Hematopoietic multipotent progenitor cell treated with erythropoietin and hydrocortisone succinate and interleukin-3 and kit ligand, for 8 days (in vitro differentiated cells): Measurements from ENCODE around the gene ADARB2.
"Not testable (repeated sequence)": the region's sequence is repeated elsewhere in the genome, so short reads cannot be mapped to it uniquely, and the experiment has no call there.

Experiments
- DNase-seq: peaks from one replicate; pipeline ENCODE4 v3.0.0-alpha.2; 2015

ADARB2 gene

DNA sequence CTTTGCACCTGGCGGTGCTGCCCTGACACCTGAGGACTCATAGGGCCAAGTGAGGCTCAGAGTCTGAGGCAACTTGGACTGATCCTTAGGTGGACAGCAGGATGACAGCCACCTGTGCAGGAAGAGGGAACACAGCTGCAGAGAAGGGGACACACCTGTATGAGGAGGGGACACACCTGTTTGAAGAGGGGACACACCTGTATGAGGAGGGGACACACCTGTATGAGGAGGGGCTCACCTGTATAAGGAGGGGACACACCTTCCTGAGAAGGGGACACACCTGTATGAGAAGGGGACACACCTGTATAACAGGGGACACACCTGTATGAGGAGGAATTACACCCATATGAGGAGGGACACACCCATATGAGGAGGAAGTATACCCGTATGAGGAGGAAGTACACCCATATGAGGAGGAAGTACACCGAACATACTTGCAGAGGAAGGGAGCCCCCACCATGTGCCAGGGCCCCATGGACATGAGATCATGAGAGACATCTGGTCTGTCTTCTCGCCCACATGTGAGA lies 285.9 kb downstream of the ADARB2 start:
- no peak for DNase-seq

DNA sequence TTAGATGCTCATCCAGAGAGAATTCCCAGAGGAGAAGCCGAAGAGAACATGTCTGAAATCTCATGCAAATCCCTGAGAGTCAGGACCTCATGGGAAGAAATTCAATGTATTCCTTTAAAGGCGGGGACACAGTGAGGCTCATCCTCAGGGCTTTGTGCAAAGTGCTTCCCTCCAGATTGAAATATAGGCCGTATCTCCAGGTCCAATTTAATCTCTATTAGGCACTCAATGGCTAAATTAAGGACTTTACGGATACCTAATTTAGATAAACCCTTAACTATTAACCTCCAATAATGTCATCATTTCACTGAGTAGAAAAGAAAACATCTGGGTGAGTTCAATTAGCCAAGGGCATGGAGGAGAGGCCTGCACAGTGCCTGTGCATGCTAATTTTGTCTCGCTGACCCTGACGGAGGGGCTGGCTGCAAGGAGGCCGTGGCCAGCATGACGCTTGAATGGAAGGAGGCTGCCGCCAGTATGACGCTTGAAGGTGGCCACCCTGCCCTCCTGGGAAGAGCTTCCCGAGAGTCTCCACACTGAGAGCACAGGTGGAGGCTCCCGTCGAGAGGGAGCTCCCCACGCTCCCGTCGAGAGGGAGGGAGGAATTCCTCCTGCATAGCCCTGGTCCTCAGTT lies 287.6 kb downstream of the ADARB2 start:
- no peak for DNase-seq

DNA sequence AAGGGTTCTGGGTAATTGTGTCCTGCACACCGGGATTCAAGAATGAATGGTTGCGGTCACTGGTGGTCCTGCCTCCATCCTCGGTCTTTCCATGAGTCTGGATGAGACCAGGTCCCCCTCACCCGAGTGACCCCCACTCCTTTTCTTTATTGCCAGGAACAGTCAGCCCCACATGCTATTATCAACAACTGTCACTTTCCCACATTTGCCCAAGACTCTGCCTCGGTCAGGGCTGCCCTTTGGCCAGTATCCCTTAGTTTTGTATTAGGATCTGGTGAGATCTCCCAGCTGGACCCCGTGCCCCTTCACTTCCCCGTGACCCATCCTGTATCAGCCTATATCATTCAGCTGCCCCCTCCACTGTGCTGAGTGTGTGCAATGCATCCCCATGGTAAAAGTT lies 288.3 kb downstream of the ADARB2 start:
- DNase-seq: no peak

DNA sequence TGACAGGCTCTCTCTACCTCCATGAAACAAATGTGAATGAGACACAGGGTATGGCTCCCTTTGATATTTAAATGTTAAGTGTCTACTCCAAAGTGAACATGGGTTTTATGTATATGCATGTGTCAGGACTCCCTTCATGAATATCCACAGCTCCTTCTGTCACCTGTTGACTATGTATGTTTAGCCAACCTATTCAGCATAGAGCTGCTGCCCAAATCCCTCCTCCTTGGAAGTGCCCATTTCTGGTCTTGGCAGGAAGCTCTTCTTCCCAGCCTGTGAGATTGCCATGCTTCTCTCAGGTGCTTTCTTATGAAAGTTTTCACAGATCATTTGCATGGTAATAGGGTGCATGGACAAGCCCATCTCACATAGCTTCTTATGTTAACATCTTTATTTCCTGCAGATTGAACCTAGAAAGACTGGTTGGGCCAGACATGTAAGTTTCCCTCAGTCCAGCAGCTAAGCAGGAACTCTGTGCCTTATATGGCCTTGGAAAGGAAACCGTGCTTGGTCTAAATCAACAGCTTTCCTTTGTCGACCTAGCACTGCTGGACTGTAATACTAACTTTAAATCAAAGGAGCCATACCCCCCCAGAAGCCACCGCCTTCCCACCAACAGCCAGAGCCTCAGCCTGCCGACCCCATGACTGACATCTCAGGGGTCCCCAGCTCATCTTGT lies 288.9 kb downstream of the ADARB2 start:
- no peak for DNase-seq

DNA sequence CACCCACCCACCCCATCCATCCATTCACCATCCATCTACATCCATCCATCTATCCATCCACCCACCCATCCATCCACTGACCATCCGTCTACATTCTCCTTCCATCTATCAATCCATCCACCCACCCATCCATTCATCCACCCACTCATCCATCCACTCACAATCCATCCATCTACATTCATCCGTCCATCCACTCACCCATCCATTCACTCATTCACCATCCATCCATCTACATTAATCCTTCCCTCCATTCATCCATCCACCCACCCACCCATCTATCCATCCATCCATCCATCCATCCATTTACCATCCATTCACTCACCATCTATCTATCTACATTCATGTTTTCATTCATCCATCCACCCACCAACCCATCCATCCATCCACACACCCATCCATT lies 292.5 kb downstream of the ADARB2 start:
- DNase-seq: no peak

DNA sequence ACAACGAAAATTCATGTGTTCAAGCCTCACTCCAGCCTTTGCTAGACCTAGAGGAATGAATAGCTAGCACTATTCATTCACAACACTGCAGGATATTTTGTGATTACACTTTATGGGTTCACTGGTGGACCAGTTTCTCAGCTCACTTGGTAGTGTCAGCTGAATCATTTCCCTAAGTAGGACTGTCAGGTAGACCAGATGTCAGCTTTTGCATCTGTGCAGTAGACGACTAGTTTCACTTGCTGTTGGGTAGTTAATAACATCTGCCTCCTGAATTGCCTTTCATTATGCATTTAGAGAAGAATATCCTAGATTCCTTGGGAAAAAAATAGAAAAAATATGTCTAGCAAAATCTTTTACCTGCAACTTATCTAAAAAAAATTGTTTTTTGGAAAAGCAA lies 296.4 kb downstream of the ADARB2 start:
- no peak for DNase-seq

DNA sequence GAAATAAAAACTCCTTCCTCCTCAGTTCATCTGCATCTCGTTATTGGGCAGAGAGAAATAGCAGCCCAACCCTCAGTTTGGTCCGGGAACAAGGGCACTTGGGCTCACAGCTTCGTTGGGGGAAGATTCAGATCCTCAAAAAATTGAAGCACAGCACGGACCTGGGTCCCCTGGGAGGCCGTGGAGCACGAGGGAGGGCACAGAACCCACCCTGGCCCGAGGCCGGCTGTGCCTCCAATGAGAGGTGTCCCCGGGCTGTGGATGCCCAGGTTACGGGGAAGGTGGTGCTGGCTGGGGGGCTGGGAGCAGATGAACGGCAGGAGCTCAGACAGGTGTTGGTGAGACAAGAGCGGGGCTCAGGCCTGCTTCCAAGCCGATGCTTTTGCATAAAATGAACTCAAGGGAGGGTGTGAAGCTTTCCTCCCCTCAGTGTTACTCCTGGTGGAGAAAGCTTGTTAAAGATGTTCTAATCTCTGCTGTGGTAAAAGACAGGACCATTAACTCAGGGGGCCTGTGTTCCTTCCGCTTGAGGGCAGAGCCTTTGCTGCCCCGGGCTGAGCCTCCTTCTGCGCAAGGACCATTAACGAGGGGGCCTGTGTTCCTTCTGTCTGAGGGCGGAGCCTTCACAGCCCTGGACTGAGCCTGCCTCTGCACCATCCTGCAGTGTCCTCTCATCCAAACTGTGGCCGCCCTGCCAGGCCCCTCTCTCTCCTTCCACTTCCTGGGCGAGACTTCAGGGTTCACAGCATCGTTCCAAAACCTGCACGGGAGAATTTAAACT lies 302.2 kb downstream of the ADARB2 start:
- DNase-seq: no peak

DNA sequence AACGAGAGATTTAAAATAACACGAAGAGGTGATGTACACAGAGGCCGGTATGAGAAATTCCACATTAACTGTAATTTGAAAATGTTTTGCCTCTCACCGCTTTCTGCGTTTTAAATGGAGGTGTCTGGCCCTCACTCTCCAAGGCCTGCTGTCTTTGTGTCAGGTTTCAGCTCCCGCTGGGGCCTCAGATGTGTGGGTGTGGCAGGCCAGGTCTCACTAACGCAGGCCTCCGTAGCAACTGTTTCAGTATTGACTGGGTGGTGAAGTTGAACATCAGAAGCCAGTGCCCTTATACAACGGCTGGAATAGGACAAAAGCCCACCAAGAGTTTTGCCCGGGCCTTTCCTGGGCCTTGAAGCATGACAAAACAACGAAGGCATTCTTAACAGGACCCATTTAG lies 303.1 kb downstream of the ADARB2 start:
- no peak for DNase-seq

DNA sequence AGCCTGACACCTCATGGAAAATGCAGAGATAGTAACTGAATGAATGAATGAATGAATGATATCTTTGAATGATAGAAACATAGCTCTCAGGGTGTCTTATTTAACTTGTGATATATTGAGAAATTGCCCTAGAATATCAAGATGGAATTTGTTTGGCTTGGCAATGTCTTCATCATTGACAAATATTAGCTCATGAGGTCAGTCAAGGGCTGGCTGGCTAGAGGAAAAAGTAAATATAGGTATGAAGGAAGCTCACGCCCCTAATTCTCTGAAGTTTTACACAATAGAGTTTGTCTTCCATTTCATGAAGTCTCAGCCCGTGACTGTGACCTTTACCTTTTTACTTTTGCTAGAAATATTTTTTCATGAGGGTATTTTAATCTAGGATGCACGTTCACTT lies 305.2 kb downstream of the ADARB2 start:
- no peak for DNase-seq

DNA sequence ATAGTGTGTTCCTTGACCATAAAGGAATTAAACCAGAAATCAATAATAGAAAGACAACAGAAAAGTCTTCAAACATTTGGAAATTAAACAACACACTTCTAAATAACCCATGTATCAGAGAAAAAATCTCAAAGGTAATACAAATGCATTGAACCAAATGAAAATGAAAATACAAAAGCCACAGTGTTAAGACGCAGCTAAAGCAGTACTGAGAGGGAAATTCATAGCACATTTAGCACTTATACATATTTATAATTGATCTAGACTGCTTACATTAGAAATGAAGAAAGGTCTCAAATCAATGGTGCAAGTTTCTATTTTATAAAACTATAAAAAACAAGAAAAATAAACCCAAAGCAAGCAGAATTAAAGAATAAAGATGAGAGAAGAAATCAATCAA lies 306.1 kb downstream of the ADARB2 start:
- no peak for DNase-seq

DNA sequence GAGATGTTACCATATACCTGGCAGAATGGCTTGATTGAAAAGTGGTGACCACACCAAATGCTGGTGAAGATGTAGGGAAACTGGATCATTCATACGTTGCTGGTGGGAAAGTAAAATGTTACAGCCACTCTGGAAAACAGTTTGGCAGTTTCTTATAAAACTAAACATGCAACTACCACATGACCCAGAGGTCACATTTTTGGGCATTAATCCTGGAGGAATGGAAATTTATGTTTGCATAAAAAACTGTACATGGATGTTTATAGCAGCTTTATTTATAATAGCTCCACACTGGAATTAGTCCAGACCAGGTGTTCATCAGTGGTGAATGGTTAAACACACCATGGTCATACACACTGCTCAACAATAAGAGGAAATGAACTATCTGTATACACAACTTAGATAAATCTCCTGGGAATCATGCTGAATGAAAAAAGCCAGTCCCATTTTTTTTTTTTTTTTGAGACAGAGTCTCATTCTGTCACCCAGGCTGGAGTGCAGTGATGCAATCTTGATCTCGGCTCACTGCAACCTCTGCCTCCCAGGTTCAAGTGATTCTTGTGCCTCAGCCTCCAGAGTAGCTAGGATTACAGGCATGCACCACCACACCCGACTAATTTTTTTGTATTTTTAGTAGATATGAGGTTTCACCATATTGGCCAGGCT lies 309.7 kb downstream of the ADARB2 start:
- not testable (repeated sequence) for DNase-seq

DNA sequence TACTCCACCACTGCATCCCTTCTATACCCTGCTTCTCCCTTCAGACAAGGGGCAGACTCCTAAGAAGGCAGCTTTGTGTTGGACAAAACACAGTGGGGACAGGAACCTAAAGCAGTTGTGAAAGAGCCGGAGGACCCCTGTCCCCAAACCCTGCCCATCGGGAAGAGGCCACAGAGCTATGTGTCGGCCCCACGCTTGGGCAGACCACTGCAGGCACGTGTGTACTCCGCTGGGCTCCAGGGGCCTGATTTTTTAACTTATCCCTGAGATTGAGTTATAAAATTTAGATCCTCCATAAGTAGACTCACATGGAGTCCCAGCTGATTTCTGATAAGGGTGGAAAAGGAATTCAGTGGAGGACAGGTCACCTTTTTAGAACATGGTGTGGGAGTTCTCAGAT lies 310.5 kb downstream of the ADARB2 start:
- no peak for DNase-seq

DNA sequence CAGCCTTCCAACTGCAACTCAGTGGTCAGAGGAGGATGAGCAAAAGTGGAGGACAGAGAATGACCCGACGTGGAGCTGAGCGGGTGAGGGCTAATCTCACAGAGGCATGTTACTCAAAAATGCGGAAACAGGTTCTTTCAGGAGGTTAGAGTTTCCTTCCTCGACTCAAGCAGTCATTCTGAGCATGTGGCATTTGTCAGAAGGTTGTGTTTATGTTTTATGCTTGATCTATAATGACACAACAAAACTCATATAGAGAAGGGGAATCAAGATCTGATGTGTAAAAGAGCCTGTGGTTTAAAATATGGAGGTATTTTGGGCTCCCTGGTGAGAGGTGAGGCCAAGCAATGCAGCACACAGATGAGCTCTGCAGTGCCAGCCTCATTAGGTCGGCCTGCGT lies 311.4 kb downstream of the ADARB2 start:
- DNase-seq: peak; percentile 3

DNA sequence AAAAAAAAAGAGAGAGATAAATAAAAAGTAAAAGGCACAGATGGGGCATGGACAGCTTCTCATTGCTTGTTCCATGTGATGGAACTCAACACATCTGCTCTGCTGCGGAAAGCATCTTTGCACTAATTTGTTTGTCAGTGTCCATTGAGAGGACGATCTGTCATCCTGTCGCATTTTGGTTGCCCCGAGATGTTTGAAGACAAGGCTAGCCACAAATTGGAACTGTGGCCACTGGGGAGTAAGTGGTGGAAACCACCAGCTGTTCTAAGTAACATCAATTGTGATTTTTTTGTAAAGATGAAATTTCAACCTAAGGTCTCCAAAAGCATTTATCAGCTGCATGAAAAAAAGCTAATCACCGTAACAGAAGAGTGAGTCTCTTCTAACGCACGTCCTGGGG lies 312.7 kb downstream of the ADARB2 start:
- DNase-seq: no peak

DNA sequence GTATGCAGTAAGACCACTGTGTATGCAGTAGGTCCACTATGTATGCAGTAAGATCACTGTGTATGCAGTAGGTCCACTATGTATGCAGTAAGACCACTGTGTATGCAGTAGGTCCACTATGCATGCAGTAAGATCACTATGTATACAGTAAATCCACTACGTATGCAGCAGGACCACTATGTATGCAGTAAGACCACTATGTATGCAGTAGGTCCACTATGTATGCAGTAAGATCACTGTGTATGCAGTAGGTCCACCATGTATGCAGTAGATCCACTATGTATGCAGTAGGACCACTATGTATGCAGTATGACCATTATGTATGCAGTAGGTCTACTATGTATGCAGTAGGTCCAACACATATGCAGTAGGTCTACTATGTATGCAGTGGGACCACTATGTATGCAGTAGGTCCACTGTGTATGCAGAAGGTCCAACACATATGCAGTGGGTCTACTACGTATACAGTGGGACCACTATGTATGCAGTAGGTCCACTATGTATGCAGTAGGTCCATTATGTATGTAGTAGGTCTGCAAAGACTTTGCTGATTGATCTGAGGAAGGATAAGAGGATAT lies 313.6 kb downstream of the ADARB2 start:
- no peak for DNase-seq

DNA sequence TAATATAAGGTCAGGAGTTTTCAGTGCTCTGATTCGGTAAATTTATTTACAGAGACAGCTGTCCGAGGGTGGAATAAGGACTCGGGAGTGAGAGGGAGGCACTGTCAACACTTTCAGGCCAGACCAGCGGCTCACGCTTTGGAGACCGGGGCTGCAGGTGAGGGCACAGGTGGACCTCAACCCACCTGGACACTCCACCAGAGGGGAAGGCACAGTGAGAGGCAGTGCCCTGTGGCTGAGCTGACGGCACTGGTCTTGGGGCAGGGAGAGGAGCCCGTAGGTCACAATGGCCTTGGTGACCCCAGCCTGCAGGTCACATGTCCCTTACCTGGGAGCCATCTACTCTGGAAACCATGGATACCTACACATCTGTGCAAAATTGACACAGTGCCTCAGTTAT lies 315.1 kb downstream of the ADARB2 start:
- DNase-seq: no peak

DNA sequence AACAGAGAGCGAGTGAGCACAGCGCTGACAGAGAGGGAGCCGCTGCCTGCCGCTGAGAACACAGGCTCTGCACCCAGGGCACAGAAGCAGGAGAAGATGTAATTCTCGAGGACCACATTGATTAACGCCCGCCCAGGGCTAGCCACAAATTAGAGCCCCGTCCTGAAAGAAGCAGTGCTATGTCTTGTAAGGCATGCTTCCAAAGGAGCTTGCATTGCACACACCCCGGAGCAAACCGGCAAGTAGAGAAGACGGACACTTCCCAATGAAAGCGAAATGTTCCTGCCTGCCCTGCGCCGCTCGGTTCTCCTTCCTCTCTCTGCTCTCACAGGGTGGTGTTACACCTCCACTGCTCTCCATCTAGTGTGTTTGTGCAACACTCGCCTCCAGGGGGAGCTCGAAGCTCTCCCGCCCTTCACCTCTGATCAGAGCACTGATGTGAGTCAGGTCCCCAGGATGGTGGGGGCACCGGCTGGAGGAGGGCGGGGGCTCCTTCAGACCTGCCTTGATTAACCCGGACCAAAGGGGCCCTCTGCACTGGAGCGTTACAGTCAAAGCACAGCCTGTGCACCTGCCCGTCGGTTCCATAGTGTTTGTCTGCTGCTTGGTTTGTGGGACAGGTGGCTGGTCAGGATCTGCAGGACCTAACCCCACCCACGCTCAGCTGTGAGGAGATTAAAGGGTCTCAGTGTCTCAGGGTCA lies 316.5 kb downstream of the ADARB2 start:
- DNase-seq: peak; percentile 64

DNA sequence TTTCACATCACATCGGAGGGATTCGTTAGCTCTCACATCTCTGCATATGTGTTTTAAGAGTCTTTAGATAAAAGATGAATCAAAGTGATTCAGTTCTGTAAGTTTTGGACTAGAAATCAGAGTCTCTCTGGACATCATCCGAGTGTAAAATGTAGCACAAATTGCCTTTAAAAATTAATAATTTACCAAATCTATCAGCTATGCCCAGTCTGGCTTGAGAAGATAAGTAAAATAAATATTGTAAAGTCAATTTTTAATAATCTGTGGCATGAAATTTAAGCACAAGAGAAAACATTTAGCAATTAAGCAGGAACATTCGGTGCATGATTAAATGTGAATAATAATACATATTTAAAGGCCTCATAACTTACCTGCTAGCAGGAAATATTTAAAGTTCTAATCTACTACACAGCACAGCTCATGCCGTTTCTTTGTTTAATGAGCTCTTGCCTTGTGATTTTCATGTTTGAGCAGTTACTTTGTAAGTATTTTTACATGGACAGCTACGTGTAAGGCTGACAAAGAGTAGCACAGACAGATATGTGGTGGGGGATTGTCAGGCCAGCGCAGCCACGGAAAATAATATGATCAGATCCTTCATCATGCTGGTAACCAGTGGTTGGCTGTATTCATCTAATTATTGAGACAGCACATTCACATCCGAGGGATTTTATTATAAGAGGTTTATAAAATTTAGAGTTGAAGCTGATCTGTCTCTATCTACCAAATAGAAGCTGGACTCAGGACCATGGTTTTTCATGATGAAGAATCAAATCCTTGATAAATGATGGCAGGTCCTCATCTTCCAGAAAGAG lies 317.3 kb downstream of the ADARB2 start:
- DNase-seq: no peak

DNA sequence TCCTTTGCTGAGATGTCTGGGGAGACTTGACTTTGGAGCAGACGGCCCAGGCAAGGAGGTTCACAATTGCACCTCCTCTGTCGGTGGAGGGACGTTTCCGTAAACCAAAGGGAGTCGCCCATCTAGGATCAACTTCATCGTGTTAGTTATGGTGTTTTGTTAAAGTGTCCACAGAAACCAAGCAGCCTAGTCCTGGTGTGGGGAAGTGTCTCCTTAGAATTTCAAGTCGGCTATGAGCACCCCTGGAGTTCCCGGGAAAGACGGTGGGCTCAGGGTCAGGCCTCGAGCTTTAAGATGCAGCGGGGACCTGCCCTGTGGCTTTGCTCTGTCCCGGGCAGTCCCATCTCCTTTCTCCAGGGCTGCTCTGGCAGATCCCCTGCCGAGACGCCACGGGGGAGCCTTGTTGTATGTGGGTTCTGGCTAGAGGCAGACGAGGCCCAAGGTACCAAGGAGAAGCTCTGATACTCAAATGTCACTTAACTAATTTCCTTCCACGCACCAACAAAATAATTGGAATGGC lies 319.2 kb downstream of the ADARB2 start:
- no peak for DNase-seq

DNA sequence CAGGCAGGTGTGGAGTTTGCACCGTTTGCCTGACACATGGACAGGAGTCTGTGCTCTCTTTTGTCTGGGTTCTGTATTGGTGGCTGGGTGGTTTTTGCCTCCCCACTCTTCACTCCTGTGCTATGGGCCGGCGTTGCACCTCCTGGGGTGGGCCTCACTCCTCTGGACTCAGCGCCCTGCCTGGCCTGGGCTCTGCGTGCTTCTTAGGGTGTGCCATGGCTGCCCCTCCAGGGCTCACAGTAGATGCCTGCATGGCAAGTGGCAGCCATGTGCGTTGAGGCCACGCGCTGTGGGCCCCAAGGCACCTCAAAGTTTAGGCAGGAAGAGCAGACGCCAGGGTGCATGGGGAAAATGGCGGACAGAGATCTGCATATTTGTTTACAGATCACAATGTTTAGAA lies 319.8 kb downstream of the ADARB2 start:
- no peak for DNase-seq

DNA sequence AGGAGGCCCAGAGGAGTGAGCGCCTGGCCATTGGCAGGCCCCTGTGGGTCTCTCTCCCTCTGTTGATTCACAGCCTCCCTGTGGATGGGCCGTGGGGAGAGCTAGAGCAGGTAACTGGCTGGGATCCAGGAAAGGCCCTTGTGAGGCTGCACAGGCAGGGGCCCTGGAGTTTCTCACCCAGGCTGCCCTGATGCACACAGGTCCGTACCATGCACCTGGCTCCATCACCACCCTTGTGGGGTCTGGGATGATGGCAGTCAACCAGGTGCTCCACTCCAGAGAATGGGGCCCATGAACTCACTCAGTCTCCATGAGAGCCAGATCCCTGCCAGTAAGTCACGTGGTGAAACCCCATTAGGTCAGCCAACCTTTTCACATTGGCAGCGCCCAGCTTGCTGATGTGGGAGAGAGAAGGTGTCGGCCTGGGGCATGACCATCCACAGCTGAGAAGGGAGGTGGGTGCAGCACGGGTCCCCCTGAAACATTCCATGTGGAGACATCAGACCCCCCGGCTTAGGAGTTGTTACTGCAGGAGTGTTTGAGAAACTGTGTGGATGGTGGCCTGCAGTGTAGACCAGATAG lies 320.8 kb downstream of the ADARB2 start:
- no peak for DNase-seq
